NB4 (cell line): ENCODE measurements around the gene CLASP1.

Experiments
- CTCF ChIP-seq: IDR thresholded peaks from one replicate; pipeline ENCODE4 v1.5.1; 2012; ENCODE audit warnings: low read depth, low read length
- MAX ChIP-seq: IDR thresholded peaks from 2 replicates; pipeline ENCODE4 v1.6.1; 2011; ENCODE audit warnings: low read depth, low read length
- POLR2A ChIP-seq: IDR thresholded peaks from 2 replicates; pipeline ENCODE4 v1.6.1; 2011; ENCODE audit warnings: mild to moderate bottlenecking; ENCODE audit not compliant: insufficient read length; ENCODE audit errors: extremely low read depth

GRCh38 chr2:121653035-121653434 is 3.8 kb upstream of the CLASP1 start:
- TF ChIP-seq CTCF (no peak), POLR2A (no peak), MAX (no peak)
